Inflammatory macrophage treated with lipopolysaccharide for 1 hour (primary cell): ENCODE results near the gene MAP3K10.
"Not testable (repeated sequence)": the region's sequence is repeated elsewhere in the genome, so short reads cannot be mapped to it uniquely, and the experiment has no call there.

Experiments used
- DNase-seq, 2 donors: peaks; one replicate each; pipeline ENCODE4 v3.0.0-alpha.2; 2020 to 2022

The MAP3K10 gene

GRCh38 chr19:40217934-40218890 is 27.0 kb downstream of the MAP3K10 start, which contains the start of gene TTC9B:
Gene TTC9B (minus strand): TSS chr19:40218384. CDS start chr19:40218381, 3 bp downstream.
- peak in 1 of 2 donors; percentile 9 for DNase-seq

DNA sequence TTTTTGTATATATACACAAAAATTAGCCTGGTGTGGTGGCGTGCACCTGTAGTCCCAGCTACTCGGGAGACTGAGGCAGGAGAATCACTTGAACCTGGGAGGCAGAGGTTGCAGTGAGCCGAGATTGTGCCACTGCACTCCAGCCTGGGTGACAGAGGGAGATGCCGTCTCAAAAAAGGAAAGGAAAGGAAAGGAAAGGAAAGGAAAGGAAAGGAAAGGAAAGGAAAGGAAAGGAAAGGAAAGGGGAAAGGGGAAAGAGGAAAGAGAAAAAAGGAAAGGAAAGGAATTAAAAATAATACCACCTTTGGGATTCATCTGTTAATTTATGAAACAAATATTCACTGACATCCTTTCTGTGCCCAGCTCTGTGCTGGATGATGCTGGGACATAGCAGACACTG is 27.8 kb downstream of the MAP3K10 start:
- DNase-seq = not testable (repeated sequence)

GRCh38 chr19:40219721-40220276 is 28.6 kb downstream of the MAP3K10 start:
- DNase-seq = peak; percentile 20 to 60

DNA sequence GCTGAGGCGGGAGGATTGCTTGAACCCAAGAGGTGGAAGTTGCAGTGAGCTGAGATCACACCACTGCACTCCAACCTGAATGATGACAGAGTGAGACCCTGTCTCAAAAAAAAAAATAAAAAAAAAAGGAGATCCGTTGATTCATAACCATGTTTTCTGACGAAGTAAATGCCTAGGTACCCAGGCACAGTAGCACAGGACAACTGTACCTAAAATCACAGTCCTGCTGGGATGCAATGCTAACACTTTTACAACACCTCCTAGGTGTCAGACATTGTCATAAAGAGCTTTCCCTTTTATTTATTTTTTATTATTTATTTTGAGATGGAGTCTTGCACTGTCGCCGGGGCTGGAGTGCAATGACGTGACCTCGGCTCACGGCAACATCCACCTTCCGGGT is 29.4 kb downstream of the MAP3K10 start:
- DNase-seq = no peak

DNA sequence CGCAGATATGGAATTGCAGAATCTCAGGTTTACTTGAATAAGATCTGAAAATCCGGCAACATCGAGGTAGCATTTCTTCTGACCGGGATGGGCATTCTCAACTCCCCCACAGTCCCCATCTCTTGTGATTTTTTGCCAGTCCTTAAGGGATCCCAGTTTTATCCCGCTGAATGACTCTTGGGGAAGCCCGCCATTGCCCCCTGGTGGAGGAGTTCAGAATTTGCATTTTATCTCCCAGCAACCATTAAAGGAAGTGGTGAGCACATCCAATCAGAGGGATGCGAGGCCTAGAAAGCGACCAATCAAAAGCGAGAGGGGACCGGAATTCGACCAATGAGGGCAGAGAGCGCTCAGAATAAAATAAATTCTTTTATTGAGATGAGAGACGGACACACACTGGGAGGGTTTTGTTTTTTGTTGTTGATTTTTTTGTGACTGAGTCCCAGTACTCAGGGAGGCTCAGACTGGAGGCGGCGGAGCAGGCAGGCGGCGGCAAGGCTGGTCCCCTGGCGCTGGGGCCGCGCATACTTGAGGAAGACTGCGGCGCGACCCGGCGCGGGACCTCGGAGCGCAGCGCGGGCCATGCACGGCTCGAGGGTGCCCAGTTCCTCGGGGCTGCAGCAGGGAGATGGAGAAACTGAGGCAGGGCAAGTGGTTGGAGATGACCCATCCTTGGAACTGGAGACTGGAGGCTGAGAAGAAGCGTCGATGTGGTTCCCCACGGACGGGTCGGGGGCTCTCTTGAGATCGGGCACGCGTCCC is 30.8 kb downstream of the MAP3K10 start:
- DNase-seq = peak; percentile 87 to 97

DNA sequence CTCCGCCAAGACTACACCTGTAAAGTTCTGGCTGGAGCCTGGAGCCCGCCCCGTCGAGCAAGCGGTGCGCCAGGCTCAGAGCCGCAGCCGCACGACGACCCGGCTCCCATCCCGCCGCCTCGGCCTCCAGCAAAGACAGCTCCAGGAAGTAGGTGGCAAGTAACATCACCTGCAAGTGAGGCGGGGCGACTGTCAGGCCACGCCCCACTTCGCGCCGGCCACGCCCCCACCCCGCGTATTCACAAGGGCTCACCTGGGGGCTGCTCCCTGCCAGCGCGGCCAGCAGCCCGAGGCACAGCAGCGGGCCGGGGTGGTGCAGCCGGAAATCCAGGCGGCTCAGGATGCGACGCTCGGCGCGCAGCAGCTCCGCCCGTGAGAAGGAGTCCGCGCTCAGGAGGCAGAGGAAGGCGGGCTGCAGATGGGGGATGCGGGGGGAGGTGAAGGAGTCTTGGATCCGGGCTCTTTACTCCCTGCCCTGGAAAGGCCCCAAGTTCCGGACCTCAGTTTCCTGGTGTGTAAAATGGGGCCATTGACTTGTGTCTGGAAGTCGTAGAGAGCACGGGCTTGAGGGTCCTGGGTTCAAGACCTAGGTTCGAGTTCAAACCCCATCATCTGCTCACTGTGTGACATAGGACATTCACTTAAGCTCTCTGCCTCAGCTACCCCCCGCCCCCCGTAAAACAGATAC is 32.1 kb downstream of the MAP3K10 start:
- no peak for DNase-seq

DNA sequence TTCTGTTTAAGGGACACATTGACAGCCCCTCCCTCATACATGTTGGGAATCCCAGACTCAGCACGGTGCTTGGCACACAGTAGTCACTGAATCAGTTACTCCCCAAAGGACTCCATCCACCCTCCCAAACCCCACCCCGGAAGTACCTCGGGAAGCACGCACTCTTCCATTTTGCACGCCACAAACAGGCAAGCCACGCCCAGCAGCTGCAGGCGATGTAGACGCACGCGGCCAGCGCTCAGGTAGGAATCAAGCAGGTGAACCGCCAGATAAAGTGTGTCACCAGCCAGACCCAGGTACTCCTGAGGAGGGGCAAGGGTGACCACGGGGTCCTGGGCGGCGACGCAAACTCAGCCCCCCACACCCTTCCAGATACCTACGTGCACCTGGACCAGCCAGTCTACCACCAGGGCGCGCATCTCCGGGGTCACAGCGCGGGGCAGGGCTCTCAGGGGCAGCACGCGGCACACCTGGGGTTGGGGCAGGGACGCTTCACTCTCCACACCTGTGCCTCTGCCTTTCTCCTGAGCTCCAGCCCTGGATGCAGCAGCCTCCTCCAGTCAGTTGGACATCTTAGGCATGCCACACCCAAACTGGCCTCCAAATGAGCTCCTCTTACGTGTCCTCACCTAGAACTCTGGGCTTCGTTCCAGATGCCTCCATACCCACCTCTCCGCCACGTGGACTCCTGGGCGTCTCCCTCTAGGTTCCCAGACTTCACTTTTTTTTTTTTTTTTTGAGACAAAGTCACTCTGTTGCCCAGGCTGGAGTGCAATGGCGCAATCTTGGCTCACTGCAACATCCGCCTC is 33.3 kb downstream of the MAP3K10 start:
- no peak for DNase-seq

GRCh38 chr19:40225440-40226305 is 34.4 kb downstream of the MAP3K10 start:
- no peak for DNase-seq

- DNase-seq = no peak
Measured at GRCh38 chr19:40228346-40228745, 37.1 kb downstream of the MAP3K10 start.

DNA sequence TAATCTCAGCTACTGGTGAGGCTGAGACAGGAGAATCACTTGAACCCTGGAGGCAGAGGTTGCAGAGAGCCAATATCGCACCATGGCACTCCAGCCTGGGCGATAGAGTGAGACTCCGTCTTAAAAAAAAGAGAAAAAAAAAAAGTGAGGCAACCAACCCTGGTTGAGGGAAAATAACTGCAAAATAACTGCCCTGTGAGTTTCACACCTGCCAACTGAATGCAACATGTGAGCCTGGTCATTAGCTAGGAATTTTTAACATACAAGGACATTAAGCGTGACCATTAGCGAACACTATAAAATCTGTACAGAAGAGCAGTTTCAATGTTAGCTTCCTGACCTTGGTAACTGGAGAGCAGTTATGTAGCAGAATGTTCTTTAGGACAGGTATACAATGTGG is 37.6 kb downstream of the MAP3K10 start:
- no peak for DNase-seq

- no peak for DNase-seq
Measured at GRCh38 chr19:40229484-40229883, 38.3 kb downstream of the MAP3K10 start.

GRCh38 chr19:40229926-40230417 is 38.7 kb downstream of the MAP3K10 start:
- no peak for DNase-seq

GRCh38 chr19:40231057-40231456 is 39.8 kb downstream of the MAP3K10 start:
- no peak for DNase-seq

DNA sequence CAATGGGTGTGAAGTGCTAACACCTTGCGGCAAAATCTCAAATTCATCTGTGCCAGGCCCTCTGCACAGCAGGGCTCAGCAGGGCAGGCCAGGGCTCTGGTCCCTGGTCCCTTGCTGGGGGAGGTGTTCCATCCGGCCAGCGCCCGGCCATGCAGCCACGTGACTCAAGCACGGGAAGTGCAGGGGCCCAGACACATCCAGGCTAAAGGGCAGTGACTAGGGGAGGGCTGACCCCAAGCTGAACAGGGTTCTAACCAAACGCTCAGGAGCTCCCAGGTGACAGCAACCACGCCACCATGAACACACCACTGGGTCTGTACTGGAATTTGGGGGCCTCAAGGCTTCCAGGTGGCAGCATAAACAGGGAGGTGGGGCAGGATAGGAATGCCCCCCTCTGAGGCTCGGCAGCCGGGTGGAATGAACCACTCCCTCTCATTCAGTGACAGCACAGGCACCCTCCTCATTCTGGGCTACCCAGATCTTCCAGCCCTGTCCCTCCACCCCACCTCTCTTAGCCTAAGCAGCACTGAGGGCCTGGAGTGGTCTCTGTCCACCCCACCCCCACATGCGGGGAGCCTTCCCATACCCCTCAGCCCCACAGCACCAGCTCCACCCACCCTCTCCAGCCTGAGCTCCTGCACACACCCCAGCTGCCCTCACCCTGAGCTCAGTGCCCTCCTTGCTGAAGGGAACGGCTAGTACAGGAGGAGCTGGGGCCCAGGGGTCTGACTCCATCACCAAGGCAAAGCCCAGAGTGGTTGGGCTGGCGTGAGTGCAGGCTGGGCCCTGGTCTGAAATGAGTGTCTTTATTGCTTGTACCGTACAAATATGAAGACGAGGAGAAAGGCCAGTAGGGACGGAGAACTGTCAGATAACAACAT is 40.6 kb downstream of the MAP3K10 start:
- DNase-seq = no peak

- no peak for DNase-seq
Measured at GRCh38 chr19:40232479-40232878, 41.3 kb downstream of the MAP3K10 start.

DNA sequence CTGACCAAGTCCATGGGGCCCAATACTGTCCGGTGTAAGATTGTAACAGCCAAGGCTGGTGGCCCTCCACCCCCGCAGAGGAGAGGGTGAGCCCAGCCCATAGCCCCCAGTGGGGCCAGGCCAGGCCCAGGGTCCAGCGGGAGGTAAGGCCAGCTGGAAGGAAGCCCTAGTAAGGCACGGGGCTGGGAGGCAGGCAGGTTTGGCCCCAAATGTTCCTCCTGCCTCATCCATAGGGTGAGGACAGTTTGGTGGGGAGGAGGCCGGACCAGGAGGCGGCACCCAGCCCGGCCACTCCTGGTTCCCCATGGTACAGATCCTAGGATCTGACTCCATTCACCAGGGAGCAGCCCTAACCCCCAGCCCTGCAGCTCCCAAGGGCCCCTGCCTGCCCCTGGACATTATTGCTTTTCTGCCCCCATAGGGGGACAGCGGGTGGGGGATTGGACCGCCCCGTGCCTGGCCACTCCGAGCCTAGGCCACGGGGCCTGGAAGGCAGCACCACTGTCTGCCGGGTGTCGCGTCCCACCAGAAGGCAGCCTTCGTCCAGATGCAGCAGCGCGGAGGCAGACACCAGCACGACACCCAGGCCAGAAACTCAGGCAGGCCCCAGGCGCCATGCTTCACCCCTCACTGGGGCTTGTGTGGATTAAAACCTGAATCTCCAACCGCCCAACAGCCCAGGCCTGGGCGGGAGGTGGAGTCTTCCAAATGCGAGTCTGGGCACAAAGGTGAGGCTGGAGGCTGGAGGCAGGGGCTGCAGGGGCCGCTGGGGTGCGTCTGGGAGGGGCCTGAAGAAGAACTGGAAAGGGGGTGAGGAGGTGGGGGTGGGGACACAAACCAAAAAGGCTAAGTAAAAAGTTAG is 42.0 kb downstream of the MAP3K10 start:
- DNase-seq = no peak

DNA sequence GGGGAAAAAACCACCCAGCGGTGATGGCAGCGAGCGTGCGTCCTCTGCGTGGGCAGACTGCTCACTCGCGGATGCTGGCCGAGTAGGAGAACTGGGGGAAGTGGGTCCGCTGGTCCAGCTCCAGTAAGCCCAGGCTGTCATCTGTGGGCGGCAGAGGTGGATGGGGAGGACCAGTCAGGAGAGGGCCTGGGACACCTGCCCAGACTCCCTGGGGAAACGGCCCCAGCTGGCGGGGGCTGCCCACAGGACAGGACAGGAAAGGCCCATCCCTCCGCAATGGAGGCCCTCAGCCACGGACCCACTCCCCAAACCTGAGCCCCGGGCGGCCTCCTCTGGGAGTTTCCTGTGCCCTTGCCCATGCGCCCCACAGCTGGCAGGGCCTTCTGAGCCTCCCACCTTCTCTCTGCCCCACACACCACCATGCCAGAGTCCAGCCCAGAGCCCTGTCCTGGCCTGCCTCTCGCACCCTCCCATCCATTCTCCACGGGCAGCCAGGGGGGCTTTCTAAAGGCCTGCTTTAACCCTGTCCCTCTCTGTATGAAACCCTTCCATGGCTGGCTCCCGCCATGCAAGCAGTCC is 42.7 kb downstream of the MAP3K10 start:
- DNase-seq = no peak
